Mucosa of rectum (tissue), 2 donors: ENCODE results near the gene FXYD2.

Experiments
- H3K27ac ChIP-seq, 2 donors: one replicate each; pipeline ENCODE4 v1.7.0; 2013; ENCODE audit warnings: inconsistent platforms in 2 of 2, low read depth in 2 of 2, low read length in 2 of 2
- H3K27me3 ChIP-seq, 2 donors: one replicate each; pipeline ENCODE4 v1.7.0; 2013; ENCODE audit warnings: low read length in 2 of 2; ENCODE audit not compliant: control insufficient read depth in 2 of 2, insufficient read depth in 2 of 2
- H3K36me3 ChIP-seq, 2 donors: one replicate each; pipeline ENCODE4 v1.7.0; 2013; ENCODE audit warnings: low read length in 2 of 2; ENCODE audit not compliant: control insufficient read depth in 2 of 2, insufficient read depth in 2 of 2
- H3K4me1 ChIP-seq, 2 donors: one replicate each; pipeline ENCODE4 v1.7.0; 2013; ENCODE audit warnings: low read length in 2 of 2, mild to moderate bottlenecking in 1 of 2; ENCODE audit not compliant: control insufficient read depth in 2 of 2, insufficient read depth in 2 of 2
- H3K4me3 ChIP-seq, 2 donors: one replicate each; pipeline ENCODE4 v1.7.0; 2013; ENCODE audit warnings: low read length in 2 of 2
- H3K9ac ChIP-seq, 2 donors: one replicate each; pipeline ENCODE4 v1.7.0; 2013; ENCODE audit warnings: low read length in 2 of 2, low read depth in 1 of 2, mild to moderate bottlenecking in 1 of 2
- H3K9me3 ChIP-seq, 2 donors: one replicate each; pipeline ENCODE4 v1.7.0; 2013; ENCODE audit warnings: low read length in 2 of 2; ENCODE audit not compliant: control insufficient read depth in 2 of 2
- donor health status: healthy.
- donor health status: Normal muscosa, but diverticular disease.

FXYD2 gene

DNA sequence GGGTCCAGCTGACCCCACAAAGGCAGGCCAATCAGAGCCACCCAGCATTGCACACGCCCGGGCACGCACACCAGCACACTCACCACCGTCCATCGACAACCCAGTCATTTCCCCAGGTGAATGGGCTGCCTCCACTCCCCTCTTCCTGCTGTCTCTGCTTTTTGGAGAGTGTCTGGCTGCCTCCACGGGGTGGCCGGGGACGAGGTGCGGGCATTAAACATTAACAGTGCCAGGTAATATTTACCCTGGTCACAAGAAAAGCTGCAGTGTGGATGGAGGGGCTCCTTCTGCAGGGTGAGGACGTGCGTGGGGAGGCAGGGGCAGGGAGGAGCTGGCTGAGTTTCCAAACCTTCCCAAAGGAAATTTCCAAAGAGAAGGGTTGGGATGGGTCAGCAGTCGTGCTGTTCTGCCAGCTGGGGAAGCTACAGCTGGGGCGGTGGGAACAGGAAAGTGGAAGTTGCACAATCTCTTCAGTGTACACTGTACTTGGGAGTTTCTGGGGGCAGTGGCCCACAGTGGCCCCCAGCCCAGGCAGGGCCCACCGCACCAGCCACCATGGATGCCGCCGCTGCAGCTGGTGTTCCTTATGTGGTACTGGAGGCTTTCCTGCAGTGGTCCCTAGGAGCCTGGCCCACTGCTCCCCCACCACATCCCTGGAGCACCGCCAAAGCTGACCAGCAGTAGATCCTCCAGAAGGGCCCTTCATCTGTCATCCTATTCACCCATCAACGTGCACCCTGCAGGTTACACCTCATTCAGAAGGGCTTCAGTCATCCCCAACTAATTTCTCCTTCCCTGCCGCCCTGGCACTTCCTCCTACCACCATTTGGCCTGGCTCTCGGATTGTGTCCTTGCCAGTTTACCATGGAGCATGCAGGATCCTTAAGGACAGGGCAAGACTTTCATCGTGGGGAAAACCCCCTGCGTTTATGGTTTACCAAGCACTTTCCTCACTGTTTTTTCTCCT, at the start of gene FXYD2:
Gene FXYD2, minus strand, starts transcription at position 174 of the 967 bp plus-strand sequence. Its CDS starts 66 bp downstream, at position 108.
- H3K4me3 ChIP-seq = peak within 1 kb of the TSS in 1 of 2 donors; percentile 13
- no peaks in the 10 kb centered on the region for H3K27me3 ChIP-seq
- H3K4me1 ChIP-seq = peaks cover 14 to 30% of the 10 kb centered on the region in 2 donors
- H3K36me3 ChIP-seq = no peaks in the 10 kb centered on the region
- H3K9me3 ChIP-seq = no peaks in the 10 kb centered on the region
- peak within 1 kb of the TSS in 1 of 2 donors; percentile 24 for H3K9ac ChIP-seq
- H3K27ac ChIP-seq = peak within 1 kb of the TSS; percentile 63 to 71

DNA sequence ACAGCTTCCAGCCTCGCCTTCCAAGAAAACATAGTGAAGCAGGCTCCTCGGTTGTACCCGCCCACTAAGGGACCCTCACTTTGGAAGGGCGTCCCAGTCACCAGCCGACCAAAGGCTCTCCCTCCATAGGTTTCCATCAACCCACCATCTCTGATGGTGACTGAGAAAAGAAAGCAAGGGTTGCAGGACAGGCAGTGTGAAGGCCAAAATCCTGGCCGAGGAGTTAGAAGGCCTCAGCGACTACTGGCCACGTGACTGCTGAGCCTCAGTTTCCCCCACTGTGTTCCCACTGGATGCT, 49.2 kb upstream of the FXYD2 start:
- Histone ChIP-seq H3K27ac (no peak overlapping the region), H3K9me3 (no peaks in the 10 kb centered on the region), H3K4me3 (no peak overlapping the region), H3K9ac (no peak overlapping the region), H3K27me3 (peaks cover 35 to 38% of the 10 kb centered on the region in 2 donors), H3K4me1 (peaks cover 6 to 12% of the 10 kb centered on the region in 2 donors), H3K36me3 (no peaks in the 10 kb centered on the region)

DNA sequence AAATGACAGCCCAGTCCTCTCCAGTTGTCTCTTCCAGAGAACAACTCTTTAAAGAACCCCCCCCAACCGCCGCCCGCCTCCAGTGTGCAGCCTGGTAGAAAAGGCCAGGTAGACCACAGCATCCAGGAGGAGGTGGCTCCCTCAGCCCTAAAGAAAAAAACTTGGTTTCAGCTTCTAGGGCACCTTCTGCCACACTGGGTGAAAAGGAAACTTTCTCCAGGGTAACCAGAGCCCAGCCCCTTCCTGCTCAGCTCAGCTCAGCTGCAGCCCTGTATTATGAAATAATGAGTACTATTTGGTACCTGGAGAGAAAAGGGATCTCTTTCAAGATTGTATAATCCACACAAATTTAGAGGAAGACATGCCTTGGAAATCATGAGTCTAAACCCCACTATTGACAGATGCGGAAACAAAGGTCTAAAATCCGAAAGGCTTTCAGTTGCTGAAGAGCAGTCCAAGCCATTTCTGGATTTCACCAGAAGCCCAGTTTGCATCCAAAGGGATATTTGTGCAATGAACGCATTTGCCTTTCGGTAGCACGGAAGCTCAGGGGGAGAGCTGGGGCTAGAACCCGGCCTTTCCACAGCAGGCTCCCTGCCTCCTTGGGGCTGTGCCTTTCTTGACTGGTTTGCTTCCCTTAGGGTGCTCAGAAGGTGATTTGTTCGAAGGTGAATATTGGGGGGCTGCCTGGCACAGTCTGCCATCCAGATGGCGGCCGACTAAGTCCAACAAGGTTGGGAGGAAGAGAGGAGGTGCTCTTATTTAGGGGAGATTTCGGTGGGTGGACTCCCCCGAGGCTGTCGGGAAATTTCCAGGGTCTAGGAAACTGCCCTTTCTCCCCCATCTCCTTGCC, 48.7 kb upstream of the FXYD2 start:
- Histone ChIP-seq H3K4me1 (peaks cover 6 to 12% of the 10 kb centered on the region in 2 donors), H3K4me3 (no peak overlapping the region), H3K27ac (no peak overlapping the region), H3K9me3 (no peaks in the 10 kb centered on the region), H3K36me3 (no peaks in the 10 kb centered on the region), H3K9ac (no peak overlapping the region), H3K27me3 (peaks cover 32 to 33% of the 10 kb centered on the region in 2 donors)

DNA sequence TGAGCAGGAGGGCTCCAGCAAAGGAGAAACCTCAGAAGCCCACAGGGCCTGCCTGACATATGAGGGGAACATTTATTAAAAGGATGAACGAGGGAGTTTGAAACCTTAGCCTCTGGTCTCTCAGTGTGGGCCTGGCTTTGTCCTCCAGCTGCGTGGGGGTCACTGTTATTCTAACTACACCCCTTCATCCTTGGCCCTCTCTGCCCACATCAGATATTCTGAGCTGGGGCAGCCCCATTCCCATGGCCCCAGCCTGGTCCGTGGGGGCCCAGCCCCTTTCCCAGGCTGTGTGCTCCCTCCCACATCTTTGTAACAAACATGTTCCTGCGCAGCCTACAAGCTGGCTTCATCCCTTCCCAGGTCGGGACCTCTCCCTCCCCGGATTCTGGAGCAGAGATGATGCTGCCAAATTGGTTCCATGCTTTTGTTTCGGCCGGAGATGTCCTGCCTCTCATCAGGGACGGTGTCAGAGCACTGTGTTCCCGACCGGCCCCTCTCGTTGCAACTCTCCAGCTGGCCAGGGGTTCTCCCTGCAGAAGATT, 47.9 kb upstream of the FXYD2 start:
- Histone ChIP-seq H3K4me3 (no peak overlapping the region), H3K9me3 (no peaks in the 10 kb centered on the region), H3K27ac (no peak overlapping the region), H3K4me1 (peaks cover 6 to 12% of the 10 kb centered on the region in 2 donors), H3K9ac (no peak overlapping the region), H3K36me3 (no peaks in the 10 kb centered on the region), H3K27me3 (peaks cover 26 to 29% of the 10 kb centered on the region in 2 donors)

DNA sequence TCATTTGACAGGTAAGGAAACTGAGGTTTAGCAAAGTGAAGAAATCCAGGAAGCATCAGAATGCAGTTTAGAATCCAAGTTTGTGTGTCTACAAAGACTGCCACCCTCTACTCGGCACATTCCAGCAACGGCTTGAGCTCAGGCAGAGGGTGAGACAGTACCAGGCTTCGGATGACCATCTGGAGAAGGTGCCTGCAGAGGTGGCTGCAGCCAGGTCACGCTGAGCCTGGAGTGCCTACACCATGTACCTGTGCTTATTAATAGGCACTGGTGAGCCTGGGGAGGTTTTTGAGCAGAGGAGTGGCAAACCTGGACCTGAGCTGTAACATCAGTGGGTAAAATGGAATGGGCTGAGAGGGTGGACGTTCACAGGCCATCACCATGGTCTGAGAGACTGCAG, 47.2 kb upstream of the FXYD2 start:
- peaks cover 6 to 9% of the 10 kb centered on the region in 2 donors for H3K4me1 ChIP-seq
- H3K9me3 ChIP-seq = no peaks in the 10 kb centered on the region
- no peak overlapping the region for H3K27ac ChIP-seq
- H3K4me3 ChIP-seq = no peak overlapping the region
- no peak overlapping the region for H3K9ac ChIP-seq
- no peaks in the 10 kb centered on the region for H3K36me3 ChIP-seq
- peaks cover 20 to 23% of the 10 kb centered on the region in 2 donors for H3K27me3 ChIP-seq

DNA sequence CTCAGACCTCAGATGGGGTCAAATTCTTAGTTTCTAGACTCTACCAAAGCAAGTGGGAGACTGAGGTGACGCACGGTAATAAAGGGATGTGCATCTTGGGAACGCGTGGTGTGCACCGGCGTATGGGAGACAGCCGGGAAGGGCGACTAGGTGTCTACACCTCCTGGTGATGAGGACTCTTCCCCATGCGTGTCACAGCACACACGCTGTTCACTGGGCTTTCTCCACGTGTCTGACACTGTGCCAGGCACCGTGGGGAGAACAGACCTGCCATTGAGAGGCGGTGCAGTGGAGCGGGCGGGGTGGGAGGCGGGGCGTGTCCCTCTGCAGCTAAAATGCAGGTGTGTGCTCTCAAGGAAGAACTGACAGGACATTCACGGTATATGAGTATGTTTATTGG, 46.6 kb upstream of the FXYD2 start:
- H3K9me3 ChIP-seq = no peaks in the 10 kb centered on the region
- H3K36me3 ChIP-seq = no peaks in the 10 kb centered on the region
- H3K4me3 ChIP-seq = no peak overlapping the region
- no peak overlapping the region for H3K9ac ChIP-seq
- peaks cover 18 to 22% of the 10 kb centered on the region in 2 donors for H3K27me3 ChIP-seq
- H3K4me1 ChIP-seq = peaks cover 6 to 9% of the 10 kb centered on the region in 2 donors
- no peak overlapping the region for H3K27ac ChIP-seq

DNA sequence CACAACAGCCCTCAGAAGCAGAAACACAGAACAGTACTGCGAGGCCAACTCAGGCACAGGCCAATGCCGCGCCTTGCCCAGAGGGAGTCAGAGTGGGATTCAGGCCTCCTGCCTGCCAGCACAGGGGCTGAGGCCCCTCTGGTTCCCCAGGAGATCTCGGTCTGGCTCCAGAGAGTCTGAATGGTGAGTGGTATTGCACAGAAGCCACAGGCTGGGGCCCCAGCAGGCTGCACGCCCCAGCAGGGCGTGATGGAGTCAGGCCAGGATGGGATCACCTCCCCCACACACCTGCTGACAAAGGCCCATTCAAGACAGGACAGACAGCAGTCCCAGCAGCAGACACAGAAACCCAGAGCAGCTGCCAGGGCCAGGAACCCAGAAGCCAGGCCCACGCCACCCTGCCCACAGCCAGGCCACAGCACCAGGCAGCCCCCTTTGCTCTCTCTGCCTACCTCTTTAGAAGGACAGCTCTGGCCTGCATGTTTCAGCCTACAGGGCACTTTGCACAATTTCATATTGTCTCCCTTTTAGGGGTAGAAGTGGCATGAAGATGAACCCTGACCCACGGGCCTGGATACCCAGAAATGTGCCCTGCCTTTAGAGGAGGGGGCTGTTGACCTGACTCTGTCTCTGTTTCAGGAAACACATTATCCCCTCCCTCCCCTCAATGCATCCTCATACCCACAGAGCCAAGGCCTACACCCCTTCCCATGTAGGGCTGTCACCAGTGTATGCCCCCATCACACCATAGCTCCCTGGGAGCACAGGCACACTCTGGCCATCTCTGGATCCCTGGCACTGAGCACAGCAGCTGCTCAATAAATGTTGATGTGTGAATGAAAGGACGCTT, 45.8 kb upstream of the FXYD2 start:
- H3K9me3 ChIP-seq = no peaks in the 10 kb centered on the region
- peaks cover 10 to 17% of the 10 kb centered on the region in 2 donors for H3K27me3 ChIP-seq
- H3K4me3 ChIP-seq = no peak overlapping the region
- H3K27ac ChIP-seq = no peak overlapping the region
- H3K4me1 ChIP-seq = peaks cover 3% of the 10 kb centered on the region in 2 donors
- H3K9ac ChIP-seq = no peak overlapping the region
- no peaks in the 10 kb centered on the region for H3K36me3 ChIP-seq

DNA sequence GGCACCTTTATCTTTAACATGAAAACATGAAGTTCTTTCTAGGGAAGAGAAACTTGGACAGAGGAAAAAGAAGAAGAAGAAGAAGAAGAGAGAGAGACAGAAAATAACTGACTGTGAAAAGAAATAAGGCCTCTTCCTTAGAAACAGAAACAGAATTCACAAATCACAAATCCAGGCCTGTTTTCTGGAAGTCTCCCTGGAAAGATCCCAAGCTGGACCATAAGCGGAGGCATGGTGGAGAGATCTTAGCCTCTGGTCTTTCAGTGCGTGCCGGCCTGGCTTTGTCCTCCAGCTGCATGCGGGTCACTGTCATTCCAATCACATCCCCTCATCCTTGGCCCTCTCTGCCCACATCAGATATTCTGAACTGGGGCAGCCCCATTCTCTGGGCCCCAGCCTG, 45.1 kb upstream of the FXYD2 start:
- Histone ChIP-seq H3K4me3 (no peak overlapping the region), H3K9ac (no peak overlapping the region), H3K9me3 (no peaks in the 10 kb centered on the region), H3K27ac (no peak overlapping the region), H3K36me3 (no peaks in the 10 kb centered on the region), H3K27me3 (peaks cover 4 to 9% of the 10 kb centered on the region in 2 donors), H3K4me1 (peaks cover 3% of the 10 kb centered on the region in 2 donors)

DNA sequence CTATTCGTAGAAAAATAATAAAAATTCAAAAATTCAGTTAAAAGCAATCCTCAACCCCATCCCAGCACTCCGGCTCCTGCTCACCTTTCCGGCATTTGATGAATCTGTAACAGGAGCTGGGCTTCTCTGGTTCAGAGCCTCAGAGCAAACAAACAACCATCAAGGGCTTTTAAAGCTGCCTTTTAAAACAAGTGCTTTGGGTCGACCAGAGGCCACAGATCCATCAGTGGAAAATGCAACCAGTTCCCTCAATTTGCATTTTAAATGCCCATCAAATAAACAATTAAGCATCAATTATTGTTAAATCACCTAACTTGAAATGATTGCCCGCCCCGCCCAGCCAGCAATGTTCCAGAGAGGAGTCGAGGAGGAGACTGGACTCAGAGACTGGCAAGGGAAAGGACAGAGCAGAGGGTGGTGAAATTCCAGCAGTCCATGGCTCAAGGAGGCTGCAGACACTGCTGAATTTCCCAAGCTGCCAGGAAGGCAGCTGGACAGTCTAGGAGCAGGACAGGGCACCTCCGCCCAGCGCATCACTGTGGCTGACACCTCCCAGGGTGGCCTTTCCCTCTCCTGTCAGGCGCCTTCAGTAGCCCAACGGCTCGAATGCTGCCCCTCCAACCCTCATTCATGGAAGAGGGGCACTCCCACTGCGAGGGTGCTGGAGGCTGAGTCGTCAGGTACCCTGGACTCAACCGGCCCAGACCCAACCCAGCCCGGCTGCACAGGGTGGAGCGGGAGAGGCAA, 44.4 kb upstream of the FXYD2 start:
- Histone ChIP-seq H3K4me3 (no peak overlapping the region), H3K27me3 (peaks cover 4 to 5% of the 10 kb centered on the region in 2 donors), H3K27ac (no peak overlapping the region), H3K36me3 (no peaks in the 10 kb centered on the region), H3K9me3 (no peaks in the 10 kb centered on the region), H3K4me1 (peaks cover 3% of the 10 kb centered on the region in 2 donors), H3K9ac (no peak overlapping the region)
